Dedifferentiated amniotic fluid mesenchymal stem cell (primary cell): ENCODE results near the gene LINC00237.
A peak's percentile ranks its signal among the peaks of the same experiment; 100 is the strongest.

Source experiments
- DNase-seq: peaks from one replicate; pipeline ENCODE4 v3.0.0-alpha.2; 2016; ENCODE audit errors: extremely low spot score

LINC00237 gene

GRCh38 chr20:21125072-21125848 lies 19.1 kb upstream of the LINC00237 start:
- DNase-seq: peak; percentile 35

DNA sequence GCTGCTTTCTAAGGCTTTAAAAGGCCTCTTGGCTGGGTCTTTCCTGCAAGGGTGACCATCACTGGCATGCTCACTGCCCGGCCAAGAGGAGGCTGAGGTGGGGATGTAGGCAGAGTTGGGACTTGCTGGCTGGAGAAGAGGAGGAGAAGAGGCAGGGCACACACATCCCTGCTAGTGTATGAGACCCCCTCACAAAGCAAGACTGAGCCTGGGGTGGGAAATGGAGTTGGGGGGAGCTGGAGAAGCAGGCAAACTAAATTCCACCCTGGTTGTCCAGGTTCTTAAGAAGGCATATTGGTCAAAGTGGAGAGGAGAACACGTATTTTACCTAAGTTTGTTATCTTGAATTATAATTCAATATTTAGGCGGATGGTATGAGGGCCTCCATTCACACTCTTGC lies 18.0 kb upstream of the LINC00237 start:
- DNase-seq: no peak

DNA sequence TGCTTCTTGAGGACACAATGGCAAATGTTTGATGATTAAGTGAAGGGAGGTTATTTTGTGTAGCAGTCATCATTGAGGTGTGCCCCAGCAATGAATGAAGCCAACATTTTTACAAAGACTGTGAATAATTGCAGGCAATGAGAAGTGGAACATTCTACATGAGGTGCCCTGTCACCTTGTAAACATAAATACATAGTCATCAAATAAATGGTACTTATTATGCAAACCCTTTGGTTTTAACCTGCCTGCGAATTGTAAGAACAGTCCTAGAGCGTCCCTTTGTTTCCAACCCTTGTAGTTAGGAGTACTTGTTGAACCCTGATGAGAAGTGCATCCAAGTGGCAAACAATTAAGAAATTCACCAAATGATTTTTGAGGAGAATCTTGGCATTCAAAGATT lies 12.6 kb upstream of the LINC00237 start:
- DNase-seq: no peak

DNA sequence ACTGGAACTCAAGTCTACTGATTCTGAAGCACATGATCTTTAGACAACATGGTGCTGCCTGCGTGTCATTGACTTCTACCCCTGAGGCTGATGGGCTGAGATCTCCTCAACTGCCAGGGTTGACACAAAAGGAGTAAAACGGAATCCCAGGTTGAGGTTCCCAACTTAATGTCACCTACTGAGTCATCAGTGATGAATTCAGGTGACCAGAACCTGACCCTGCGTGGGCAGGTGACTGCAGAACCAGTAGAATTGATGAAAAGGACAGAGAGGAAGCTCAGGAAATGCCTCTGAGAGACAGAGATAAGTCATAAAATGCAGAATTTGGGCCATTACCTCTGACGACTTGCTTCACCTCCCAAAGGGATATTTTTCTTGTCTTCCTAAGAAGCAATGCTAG lies 12.0 kb upstream of the LINC00237 start:
- no peak for DNase-seq

GRCh38 chr20:21117521-21117920 lies 11.4 kb upstream of the LINC00237 start:
- DNase-seq: no peak

- DNase-seq: no peak
Observed at GRCh38 chr20:21114584-21114983, 8.4 kb upstream of the LINC00237 start.

- DNase-seq: no peak
Observed at GRCh38 chr20:21113697-21114096, 7.5 kb upstream of the LINC00237 start.

DNA sequence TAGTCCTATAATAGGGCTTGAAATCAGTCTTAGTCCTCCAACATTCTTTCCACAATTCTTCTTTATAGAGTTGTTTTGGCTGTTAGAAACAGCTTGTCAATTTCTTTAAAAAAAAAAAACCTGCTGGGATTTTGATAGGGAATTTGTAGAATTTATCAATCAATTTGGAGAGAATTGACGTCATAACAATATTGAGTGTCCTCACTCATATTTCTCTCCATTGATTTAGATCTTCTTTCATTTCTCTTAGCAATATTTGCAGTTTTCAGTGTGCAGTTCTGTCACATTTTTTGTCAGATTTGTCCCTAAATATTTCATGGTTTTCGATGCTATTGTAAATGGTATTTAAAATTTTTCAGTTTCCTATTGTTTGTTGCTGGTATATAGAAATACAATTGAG lies 5.3 kb upstream of the LINC00237 start:
- DNase-seq: no peak

DNA sequence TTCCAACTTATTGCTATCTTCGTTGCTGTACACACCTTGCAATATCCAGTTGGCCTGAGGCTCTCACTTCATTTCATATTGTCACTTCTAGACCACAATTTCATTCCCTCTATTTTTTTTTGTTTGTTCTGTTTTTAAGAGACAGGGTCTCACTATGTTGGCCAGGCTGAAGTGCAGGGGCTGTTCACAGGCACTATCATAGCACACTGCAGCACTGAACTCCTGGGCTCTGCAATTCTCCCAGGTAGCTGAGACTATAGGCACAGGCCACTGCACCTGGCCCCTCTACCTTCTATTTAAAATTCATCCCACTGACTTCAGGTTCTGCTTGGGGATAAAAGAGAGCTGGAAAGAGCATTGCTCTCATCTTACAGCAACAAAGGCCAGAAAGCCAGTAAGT lies 4.7 kb upstream of the LINC00237 start:
- DNase-seq: no peak

GRCh38 chr20:21109144-21109543 lies 3.0 kb upstream of the LINC00237 start:
- DNase-seq: no peak

GRCh38 chr20:21105429-21106170 lies 558 bp downstream of the LINC00237 start:
- DNase-seq: no peak

DNA sequence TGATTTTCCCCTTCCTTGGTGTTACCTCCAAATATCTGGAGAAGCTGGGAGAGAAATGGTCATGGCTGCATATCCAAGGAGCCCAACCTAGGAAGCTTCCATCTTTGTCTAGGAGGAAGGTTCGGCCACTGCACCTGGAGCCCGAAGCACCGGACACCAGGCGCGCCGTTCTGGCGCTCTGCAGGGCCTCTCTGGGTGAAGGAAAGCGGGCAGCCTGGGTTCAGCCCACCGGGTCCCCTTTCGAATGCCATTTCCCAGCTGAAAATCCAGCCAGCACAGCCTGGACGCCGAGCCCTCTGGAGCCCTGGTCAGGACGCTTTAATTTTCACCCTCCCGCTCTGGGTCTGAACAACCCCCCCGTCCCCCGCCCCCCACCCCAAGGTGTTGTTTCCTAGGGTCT lies 1.2 kb downstream of the LINC00237 start:
- no peak for DNase-seq

GRCh38 chr20:21104466-21104761 lies 1.7 kb downstream of the LINC00237 start:
- no peak for DNase-seq

DNA sequence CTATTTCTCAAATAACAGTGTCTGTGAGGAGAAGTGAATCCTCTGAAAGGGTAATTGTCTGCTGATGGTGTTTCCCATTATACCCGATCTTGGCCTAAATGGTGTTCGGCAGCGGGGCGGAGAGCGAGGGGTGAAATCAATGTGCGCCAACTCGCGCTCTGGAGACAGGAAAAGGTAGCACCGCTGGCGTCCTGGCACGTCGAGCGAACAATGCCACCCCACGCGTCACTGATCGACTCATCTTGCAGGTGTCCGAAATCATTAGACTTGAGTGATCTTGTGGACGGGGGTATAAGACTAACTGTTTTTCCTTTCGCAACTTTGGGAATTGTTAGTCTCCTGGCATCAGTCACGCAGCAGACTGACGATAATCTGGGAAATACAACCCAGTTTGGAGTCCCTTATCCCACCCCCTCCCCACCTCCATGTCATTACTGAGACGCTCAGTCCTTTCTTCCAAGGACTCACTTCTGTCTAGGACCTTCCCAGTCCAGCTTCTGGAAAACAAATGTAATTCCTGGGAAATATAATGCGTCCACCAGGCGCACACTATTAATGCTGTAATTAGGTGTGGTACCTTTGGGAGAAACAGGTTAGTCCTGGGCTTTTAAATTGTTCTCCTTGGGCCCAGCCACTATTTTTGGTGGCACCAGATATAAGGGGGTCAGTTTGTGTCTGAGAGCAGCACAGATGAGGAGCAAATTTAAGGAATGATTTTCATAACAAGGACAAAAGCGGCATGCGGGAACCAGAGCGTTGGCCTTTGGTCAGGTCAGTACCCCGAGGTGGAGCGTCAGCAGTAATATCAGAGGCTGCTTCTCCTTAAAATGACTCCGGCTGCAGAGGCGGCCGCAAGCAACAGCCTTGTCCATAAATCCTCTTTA lies 2.3 kb downstream of the LINC00237 start:
- no peak for DNase-seq

- DNase-seq: no peak
Observed at GRCh38 chr20:21102603-21103311, 3.4 kb downstream of the LINC00237 start.

DNA sequence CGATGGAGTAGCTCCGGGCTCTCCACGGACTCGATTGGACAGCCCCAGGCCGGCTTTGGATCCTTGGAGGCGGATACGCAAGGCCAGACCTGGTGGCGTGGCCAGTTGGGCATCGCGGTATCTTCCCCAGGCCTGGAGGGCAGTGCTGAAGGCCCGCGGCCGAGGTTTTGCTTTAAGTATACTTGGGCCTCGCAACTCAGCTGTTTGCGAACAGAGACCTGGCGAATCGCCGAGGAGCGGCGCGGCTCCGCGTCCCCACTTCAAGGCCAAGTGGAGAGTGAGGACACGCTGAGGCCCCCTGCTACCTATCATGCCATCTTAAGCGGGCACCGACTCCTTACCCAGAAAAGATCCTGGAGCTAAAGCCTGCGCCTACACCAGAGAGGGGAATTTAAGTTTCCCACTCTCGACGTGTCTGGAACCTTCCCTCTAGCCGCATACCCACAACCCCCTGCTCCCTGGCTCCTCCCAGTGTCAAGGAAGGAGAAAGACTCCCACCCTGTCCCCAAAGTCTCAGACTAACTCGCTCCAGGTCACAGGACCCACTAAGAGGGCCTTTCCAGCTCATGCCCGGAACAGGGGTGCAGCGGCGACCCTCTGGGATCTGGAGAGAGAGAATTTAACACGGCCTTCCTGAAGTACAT lies 4.1 kb downstream of the LINC00237 start:
- DNase-seq: no peak

- DNase-seq: no peak
Observed at GRCh38 chr20:21101453-21101931, 4.7 kb downstream of the LINC00237 start.

- DNase-seq: no peak
Observed at GRCh38 chr20:21100578-21101452, 5.3 kb downstream of the LINC00237 start.

GRCh38 chr20:21099751-21100577 lies 6.2 kb downstream of the LINC00237 start:
- no peak for DNase-seq
